Stimulated activated CD8-positive, alpha-beta memory T cell treated with anti-CD3 and anti-CD28 coated beads, Interleukin-4, amount 100 ng/mL, for 24 hours (primary cell): ENCODE measurements around the gene ARHGEF33.
"Not testable (repeated sequence)": the region's sequence is repeated elsewhere in the genome, so short reads cannot be mapped to it uniquely, and the experiment has no call there.

Experiments used
- DNase-seq: peaks from one replicate; pipeline ENCODE4 v3.0.0-alpha.2; 2020; ENCODE audit warnings: low read depth

ARHGEF33 gene

DNA sequence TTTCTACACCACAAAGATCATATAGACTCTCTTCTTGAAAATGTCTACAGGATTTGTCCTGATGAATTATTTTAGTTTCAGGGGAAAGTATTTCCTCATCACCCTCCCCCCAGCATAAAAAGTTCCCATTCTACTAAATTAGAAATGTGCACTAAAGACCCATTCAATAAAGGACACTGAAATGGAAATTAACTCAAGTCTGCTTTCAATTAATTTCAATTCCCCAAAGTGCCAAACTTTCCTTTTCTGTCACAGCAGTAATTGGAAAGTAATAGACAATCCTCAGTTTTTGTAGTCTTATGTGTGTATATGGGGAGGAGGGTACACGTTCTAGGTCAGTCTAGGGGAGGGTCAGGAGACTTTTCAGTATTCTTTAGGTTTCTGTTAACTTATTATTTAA is 21.5 kb downstream of the ARHGEF33 start:
- no peak for DNase-seq

DNA sequence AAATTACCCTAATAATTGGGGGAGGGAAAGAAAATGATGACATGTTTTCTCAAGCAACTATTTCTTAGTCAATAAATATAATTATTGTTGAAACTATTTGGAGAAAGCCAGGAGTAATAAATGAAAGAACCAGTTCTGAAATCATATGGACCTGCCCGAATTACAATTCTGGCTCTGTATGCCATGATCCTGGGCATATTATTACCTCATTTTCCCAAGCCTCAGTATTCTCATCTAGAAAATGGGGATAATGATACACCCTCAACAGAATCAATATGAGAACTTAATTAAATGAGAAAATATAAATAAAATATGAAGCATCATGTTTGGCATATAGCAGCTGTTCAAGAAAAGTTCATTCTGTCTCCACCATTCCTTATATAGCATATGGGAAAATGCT is 22.9 kb downstream of the ARHGEF33 start:
- no peak for DNase-seq

DNA sequence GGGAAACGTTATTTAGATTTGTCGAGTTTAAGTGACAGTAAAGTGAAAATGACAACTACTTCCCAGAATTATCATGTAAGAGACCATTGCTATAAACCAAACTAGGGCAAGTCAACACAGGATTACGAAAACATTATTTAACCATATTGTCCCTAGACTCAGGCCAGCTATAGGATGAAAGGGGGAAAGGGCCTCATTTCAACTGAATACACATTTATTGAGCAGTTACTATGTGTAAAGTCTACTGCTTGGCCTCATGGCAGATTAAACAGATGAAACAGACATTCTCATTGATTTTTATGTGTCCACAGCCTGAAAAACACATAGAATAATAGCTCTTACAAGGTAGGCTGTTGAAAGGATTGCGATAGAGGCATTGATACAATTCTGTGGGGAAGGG is 32.7 kb downstream of the ARHGEF33 start:
- no peak for DNase-seq

DNA sequence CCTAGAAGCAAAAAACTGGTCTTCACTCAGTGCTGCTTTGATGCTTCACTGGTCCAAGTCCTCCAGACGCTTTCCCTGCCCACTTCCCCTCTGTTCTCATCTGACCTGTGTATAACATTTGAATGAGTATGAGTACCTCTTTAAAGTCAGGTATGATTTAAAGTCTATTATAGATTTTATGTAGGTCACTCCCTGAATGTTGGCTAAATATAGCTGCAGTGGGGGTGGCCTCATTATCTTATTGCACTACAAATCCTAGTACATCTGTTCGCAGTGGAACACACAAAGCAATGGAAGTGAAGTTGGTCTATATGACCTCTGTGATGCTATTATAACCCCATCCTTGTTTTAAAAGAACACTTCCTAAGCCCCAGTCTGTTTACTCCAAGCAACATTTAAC is 33.2 kb downstream of the ARHGEF33 start:
- no peak for DNase-seq

DNA sequence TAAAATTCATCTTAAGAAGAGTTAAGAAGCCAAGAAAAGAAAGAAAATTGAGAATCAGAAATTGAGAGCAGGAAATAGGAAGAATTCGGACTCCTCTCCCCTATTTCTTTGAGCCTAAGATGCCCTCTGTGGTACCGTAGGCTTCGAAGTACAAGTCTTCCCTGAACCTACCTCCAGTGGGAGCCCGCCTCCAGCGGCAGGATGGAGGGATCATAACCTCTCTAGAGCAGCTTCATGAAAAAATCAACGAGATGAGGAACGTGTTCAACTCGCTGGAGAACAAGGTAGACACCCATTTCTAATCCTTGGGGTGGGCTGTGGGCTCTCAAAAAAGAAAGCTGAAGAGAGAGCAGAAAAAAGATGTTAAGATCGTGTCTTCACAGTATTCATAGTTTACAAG is 36.3 kb downstream of the ARHGEF33 start:
- no peak for DNase-seq

DNA sequence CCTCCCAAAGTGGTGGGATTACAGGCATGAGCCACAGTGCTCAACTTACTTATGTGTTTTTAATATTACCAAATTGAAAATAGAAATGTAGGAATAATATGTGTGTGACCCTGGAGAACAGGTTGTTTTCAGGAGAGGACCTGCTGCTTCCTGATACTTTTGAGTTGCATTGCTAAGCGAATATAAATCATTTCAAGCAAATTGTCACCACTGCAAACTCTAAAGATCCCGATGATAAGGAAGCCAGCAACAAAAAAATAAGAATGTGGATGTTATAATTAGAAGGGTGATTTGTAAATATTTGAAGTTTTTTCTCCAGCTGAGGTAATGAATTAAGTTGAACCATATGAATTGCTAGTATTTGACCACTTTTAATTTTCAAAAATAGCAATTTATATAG is 40.9 kb downstream of the ARHGEF33 start:
- no peak for DNase-seq

DNA sequence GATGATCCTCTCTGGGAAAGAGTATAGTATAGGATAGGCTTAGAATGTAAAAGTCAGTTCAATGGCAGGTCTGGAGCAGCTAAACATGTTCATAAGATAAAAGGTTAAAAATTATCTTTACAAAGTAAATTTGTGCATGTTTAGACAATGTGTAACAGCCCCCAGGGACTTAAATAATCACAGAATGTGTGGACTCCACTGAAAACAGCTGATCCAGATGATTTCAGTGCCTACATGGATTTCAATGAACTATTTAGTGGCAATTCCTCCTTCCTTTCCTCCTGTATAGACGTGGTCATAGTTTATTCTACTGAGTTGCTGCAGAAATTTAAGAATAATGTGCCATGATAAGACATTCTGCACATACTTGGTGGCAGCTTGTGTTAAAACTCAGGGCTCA is 42.9 kb downstream of the ARHGEF33 start:
- DNase-seq, result no peak

DNA sequence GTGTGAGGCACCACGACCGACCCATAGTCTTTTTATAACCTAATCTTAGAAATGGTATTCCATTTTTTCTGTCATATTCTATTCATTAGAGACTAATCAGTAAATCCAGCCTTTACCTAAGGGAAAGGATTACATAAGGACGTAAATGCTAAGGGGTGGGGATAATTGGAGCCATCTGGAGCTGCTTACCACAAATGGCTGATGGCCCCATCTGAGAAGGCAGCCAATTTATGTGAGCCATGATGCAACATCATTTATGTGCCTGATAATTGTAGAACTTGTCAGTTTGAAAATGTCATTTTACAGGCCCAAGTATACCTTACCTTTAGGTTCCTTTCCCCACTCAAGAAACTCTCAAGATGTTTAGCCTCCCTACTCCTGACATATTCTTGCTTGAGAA is 44.0 kb downstream of the ARHGEF33 start:
- no peak for DNase-seq

DNA sequence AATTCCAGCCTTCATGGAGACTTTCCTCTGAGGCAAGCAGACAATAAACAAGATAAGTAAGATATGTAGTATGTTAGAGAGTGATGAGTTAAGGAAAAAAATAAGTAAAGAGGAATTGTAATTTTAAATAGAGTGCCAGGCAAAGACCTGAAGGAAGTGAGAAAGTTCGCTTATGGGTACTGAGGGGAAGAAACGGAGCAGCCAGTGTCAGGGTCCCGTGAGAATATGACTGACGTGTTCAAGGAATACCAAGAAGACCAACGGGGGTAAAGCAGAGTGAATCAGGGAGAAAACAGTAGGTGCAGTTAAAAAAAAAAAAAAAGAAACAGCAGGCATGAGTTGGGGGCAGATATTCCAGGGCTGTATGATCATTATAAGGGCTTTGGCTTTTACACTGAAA is 45.1 kb downstream of the ARHGEF33 start:
- no peak for DNase-seq

DNA sequence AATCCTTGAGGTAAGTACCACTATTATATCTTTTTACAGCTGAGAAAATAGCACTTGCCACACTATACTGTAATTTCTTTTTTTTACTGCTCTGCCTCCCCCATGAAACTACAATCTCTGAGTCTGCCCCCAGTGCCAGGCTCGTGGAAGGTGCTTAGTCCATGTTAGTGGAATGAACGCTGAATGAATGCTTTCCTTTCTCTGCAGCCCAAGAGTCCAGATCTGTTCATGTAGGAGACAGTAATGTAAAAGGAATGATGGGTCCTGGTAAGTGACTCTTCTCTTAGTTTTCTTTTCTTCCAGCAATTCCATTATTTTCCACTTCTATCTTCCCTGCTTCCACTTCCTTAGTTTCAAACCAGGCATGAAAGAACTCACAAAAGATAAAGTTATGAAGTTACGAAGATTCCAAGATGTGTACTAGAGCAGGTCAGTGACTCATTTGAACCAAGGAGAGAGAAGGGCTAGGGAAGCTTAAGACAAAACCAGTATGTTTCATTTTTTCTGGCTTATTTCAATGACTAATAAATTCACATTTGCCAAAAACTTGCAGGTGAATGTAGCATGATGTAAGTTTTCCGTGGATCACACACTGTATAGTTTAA is 46.0 kb downstream of the ARHGEF33 start:
- DNase-seq, result no peak

DNA sequence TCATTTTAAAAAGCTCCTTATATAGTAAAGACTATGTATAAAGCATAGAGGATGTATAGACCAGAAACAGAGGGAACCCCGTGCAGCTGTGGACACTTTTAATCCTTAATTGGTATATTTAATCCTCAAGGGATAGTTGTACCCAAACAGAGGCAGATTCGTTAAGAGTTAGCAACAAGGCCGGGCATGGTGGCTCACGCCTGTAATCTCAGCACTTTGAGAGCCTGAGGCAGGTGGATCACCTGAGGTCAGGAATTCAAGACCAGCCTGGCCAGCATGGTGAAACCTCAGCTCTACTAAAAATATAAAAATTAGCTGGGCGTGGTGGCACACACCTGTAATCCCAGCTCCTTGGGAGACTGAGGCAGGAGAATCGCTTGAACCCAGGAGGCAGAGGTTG is 46.8 kb downstream of the ARHGEF33 start:
- DNase-seq, result not testable (repeated sequence)

DNA sequence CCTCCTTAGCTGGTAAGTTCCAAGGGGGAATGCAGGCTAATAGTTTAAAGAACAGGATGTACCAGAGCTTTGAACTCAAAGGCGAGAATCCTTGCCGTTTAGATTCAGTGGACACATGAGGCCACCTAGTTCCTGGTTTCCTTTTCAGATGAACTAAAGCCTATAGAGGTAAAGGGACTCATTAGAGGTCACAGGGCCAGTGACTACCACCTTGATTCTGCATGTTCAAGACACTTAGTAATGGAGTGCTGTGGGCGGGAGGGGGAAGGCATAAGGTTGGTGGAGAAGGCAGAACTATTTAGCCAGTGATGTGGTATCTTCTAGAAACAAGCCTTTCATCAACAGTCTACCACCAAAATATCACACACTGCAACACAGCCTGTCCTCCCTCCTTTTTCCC is 47.9 kb downstream of the ARHGEF33 start:
- DNase-seq, result no peak

DNA sequence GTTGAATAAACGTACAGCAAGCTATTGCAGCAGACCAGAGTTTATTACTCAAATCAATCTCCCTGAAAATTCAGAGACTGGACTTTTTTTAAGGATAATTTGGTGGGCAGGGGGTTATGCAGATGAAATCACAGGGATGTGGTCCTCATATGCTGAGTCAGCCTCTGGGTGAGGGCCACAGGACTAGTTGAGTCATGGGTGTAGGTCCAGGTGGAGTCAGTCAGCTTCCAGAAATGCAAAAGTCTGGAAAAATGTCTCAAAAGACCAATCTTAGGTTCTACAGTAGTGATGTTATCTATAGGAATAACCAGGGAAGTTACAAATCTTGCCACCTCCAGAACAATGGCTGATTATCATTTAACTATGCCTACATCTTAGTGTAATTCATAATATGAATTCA is 51.1 kb downstream of the ARHGEF33 start:
- DNase-seq, result no peak

DNA sequence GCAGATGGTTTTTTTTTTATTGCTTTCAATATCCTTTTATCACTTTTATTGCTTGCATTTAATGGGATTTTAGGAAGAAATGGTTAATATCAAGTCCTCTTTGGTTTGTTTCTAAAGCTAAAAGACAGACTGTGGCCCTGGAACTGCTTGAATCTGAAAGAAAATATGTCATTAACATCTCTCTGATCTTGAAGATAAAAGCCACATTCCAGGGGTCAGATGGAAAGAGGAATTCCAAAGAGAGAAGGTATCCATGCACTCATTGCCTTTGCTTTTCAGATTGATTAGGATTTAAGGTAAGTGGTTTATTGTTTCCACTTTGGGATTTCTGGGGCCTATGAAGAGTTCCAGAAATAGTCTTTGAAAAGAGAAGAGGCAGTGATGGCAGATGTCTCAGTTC is 54.1 kb downstream of the ARHGEF33 start:
- DNase-seq, result no peak

DNA sequence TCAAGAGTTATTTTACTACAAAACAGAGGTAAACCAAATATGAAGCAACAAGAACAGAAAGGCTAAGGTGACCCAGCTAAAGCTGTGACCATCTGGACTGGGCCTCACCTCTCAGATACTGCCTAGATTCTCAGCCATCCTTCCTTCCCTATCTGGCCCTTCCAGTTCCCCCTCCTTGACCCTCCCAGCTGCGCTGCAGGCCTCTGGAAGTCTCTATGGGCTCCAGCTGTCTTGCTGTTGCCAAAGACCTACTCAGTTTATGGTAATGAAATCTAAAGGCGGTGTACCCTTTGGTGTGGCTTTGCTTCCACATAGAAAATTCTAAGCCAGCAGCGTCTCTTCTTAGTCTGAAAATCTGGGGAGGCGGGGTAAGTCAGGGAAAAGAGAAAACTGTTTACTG is 55.7 kb downstream of the ARHGEF33 start:
- DNase-seq, result no peak

DNA sequence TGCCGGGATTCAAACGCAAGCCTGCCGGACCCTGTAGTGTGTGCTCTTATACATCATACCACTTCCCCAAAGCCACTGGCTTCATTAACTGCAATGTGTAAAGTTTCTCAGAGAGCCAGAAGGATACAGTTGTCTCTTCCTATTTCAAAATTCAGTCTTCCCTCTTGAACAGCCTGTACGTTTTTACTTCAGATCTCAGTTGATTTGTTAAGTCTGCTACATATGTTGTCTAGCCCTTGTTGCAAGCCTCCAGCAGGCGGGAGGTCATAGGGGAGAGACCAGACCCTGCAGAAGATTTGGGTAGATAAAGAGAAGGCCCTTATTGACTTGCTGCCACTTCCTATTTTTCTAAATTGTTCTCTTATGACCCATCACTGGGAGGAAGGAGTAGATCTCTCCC is 56.2 kb downstream of the ARHGEF33 start:
- no peak for DNase-seq

DNA sequence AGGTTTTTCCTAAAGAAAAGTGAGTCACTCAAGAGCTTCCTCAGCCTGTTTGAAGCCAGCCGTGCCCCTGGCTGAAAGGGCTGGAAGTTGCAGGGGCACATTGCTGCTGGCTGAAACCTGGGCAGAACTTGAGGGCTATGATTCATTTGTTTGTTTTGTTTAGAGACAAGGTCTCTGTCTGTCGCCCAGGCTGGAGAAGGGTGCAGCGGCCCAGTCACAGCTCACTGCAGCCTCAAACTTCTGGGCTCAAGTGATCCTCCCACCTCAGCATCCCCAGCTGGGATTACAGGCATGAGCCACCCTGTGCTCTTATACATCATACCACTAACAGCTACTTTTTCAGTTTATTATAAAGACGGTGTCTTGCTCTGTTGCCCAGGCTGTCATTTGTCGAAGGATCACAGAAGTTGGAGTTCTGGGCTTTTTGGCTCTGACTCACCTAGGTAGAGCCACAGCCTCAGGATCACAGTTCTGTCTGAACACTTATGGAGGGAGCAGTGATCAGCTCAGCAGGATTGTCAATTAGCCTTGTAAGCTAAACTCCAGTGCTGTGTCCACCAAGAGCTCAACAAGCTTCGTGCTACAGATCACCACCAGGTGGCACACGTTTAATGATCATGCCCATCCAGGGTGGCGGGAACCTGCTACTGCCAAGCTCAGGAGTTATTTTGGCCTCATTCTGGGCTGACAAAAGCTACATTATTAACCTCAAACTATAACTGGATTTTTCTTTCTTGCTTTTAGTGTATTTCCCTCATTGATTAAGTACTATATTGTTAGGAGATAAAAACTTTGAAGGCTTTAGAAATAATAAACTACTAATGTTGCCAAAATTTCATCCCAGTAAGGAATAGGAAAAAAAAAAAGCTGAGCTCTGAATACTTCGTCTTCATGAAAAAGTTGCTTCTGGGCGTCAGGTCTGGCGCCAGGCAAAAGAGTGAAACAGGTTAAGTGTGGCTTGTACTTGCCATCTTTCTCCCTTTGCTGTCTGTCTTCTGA is 57.9 kb downstream of the ARHGEF33 start:
- peak; percentile 45 for DNase-seq

DNA sequence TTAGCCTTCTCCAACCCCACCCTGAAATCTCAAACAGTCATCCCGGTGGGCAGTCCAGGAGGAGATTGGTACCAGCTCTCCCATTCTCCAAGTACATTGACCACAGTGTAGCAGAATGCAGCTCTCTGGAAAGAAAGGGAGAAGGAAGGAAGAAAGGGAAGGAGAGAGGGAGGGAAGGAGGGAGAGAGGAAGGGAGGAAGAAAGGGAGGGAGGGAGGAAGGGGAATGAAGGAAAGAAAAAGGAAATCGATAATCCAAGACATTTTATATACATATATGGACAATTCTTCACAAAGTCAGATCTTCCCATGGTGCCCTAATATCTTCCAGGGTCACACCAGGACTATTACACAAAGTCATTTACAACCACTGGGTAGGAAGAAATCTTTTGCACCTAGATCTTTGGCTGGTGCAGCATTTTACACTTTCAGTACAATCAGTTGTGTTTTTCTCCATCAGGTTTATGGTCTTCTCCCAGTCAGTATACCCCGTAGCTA is 58.8 kb downstream of the ARHGEF33 start:
- DNase-seq, result no peak

DNA sequence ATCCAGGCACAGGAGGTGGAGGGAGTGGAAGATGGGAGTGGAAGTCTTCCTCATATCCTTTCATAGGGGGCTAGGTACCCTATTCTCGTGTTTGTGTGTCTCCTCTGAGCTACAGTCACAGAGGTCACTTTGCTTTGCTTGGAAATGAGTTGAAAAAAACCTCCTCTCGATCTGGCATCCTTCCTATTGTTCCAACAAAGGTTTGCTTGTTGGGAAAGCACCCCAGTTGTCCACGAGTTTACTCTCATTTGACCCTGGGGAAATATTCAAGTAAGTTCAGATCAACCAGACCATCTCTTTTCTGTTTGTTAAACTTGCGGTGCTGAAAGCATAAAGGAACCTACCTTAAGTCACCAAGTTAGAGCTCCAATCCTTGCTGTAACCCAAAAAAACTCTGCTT is 59.3 kb downstream of the ARHGEF33 start:
- DNase-seq, result no peak

DNA sequence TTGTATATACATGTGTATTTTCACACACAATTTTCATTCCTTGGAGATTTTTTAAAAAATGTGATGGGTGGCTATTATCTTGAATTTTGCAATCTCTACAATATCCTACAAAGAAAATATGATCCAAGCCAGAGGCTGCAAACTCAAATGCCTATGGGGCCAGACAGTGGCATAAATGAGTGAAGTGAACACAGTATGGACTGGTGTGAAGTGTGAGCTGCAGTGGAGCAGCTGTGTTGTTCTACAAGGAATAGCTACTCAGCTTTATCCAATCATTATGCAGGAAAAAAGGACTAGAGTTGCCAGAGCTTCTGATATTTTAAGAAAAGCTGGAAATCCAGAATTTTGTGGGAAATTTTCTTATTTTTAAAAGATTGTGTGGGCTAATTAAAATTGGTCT is 62.1 kb downstream of the ARHGEF33 start:
- DNase-seq, result no peak

DNA sequence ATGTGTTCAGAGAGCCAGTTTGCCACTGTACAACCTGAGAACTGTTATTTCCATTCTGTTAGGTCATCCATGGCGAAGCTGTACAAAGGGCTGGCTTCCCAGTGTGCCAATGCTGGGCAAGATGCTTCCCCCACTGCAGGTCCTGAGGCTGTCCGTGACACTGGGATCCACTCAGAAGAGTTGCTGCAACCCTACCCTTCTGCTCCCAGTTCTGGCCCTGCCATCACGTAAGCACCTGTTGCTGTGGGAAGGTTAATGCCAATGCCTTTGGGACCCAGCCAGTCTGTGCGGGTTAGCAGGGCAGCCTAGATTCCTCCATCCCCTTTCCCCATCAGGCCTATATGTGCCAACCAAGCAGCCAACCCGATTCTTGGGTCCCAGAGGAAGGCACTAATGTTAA is 68.3 kb downstream of the ARHGEF33 start:
- DNase-seq, result no peak

DNA sequence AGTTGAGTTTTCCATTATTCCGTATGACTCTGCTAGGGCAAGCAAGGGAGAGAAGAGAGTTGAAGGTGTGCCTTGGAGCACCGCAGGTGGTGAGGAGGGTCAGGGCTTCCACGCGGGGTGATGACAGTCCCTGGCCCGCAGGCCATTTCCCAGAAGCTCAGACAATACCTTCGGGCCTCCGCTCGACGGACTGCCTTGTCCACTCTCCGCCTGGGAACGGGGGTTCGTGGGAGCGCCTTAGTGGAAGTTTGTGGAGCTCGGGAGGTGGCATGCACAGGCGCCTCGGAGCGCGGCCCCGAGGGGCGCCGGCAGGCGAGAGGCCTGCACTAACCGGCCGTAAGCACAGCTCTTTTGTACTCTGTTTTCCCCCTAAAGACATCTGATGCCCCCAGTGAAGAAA is 69.8 kb downstream of the ARHGEF33 start:
- no peak for DNase-seq

DNA sequence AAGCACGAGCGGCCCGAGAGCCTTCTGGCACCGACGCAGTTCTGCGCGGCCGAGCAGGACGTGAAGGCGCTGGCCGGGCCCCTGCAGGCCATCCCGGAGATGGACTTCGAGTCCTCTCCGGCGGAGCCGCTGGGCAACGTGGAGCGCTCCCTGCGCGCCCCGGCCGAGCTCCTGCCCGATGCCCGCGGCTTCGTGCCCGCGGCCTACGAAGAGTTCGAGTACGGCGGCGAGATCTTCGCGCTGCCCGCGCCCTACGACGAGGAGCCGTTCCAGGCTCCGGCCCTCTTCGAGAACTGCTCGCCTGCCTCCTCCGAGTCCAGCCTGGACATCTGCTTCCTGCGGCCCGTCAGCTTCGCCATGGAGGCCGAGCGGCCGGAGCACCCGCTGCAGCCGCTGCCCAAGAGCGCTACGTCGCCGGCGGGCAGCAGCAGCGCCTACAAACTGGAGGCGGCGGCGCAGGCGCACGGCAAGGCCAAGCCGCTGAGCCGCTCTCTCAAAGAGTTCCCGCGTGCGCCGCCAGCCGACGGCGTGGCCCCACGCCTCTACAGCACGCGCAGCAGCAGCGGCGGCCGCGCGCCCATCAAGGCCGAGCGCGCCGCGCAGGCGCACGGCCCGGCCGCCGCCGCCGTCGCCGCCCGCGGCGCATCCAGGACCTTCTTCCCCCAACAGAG is 70.4 kb downstream of the ARHGEF33 start:
- DNase-seq, result peak; percentile 62
